ENCODE data around the gene SUGP1. TPM values are rescaled to one million over a fixed set of nuclear protein-coding genes. Genes with fewer than 3 reads are reported as not detected.

SUGP1 gene
- polyA plus RNA-seq, 1 donor (not counting 4 experiments of a cell fraction or from before 2014, with no cell fraction given) = 28.6 TPM

DNA sequence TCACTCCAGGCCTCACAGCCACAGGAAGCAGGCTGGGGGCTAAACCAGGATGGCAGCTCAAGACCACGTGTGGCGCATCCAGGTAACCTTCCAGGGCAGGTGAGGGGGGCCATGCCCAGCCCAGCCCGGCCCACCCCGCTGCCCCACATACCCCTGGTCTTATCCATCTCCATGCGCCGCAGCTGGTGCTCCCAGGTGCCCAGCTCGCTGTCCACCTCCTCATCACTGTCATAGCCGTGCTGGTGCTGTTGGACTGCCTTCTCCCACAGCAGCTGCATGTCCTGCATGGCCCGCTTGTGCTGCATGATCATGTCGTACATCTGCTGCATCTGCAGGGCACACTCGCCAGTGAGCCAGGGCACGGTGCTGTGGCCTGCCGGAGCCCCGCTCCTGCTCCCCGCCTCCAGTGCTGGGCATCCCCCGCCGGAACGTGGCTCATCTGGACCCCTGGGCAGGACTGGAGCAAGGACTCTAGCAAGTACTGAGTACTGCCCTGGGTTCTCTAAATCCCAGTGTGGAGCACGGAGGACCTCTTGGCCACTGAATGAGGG lies 41.2 kb downstream of the SUGP1 start:
- Histone ChIP-seq H2AFZ (ENCODE audit: control insufficient read depth, low read length) (no peak overlapping the region), H3K9ac (ENCODE audit: control insufficient read depth, extremely low read depth, insufficient read depth, low read length) (no peak overlapping the region), H3K9me1 (ENCODE audit: control insufficient read depth, extremely low read depth, insufficient read depth, low read length) (no peaks in the 10 kb centered on the region), H3K9me3 (ENCODE audit: control insufficient read depth, low read depth, low read length) (no peaks in the 10 kb centered on the region), H4K20me1 (ENCODE audit: control insufficient read depth, extremely low read depth, insufficient read depth, low read length) (peaks cover 3% of the 10 kb centered on the region), H3K4me3 (ENCODE audit: control insufficient read depth in 2 of 3, extremely low read depth in 1 of 3, insufficient read depth in 2 of 3, low read depth in 1 of 3, low read length in 3 of 3) (no peak overlapping the region), H3K36me3 (ENCODE audit: control insufficient read depth in 2 of 2, extremely low read depth in 1 of 2, insufficient read depth in 2 of 2, low read length in 2 of 2) (peaks cover 15 to 29% of the 10 kb centered on the region in 2 experiments), H3K4me1 (ENCODE audit: control insufficient read depth, extremely low read depth, insufficient read depth, low read length) (no peaks in the 10 kb centered on the region), H3K4me2 (ENCODE audit: control insufficient read depth, extremely low read depth, insufficient read depth, low read depth, low read length) (no peak overlapping the region), H3K79me2 (ENCODE audit: control insufficient read depth, insufficient read depth, low read length) (no peaks in the 10 kb centered on the region), H3K27me3 (ENCODE audit: control insufficient read depth, extremely low read depth, insufficient read depth, low read length) (no peaks in the 10 kb centered on the region), H3K27ac (ENCODE audit: control insufficient read depth, insufficient read depth, low read length) (no peak overlapping the region)
- dilution Hi-C loops (cut with MboI; ENCODE audit: extremely low pct_ligation_motif_present, low sequenced_read_pairs) = no loop called here
- TF ChIP-seq EZH2 (IDR thresholded peaks at IDR 0.05; ENCODE audit: low read length) = no peak
- TF ChIP-seq, protein P1, sequence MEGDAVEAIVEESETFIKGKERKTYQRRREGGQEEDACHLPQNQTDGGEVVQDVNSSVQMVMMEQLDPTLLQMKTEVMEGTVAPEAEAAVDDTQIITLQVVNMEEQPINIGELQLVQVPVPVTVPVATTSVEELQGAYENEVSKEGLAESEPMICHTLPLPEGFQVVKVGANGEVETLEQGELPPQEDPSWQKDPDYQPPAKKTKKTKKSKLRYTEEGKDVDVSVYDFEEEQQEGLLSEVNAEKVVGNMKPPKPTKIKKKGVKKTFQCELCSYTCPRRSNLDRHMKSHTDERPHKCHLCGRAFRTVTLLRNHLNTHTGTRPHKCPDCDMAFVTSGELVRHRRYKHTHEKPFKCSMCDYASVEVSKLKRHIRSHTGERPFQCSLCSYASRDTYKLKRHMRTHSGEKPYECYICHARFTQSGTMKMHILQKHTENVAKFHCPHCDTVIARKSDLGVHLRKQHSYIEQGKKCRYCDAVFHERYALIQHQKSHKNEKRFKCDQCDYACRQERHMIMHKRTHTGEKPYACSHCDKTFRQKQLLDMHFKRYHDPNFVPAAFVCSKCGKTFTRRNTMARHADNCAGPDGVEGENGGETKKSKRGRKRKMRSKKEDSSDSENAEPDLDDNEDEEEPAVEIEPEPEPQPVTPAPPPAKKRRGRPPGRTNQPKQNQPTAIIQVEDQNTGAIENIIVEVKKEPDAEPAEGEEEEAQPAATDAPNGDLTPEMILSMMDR (optimal IDR thresholded peaks at IDR 0.05 in 1 of 3, IDR thresholded peaks at IDR 0.05 in 1 of 3, conservative IDR thresholded peaks at IDR 0.05 in 1 of 3; ENCODE audit: extremely low read depth in 1 of 3, insufficient read depth in 2 of 3, low read length in 3 of 3) = no peak
- DNase-seq (ENCODE audit: low read depth, low spot score) (no peak), FAIRE-seq (no peak)

DNA sequence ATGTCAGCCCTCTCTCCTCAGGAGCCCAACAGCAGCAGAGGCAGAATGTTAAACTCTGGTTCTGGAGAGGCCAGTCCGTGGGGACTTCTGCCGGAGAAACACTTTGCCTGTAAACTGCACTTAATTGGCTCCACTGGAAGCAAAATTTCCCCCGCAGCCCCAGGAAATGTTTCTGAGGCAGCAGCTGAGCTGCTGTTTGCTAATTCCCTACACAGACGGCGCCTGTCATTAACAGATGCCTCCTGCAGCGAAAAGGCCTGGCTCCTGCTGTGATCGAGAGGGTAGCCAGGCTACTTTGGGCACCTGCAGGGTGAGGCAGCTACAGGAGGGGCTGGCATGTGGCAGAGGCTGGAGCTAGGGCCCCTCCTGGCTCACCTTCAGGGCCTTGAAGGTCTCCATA lies 42.0 kb downstream of the SUGP1 start:
- H3K36me3 ChIP-seq (ENCODE audit: control insufficient read depth in 2 of 2, extremely low read depth in 1 of 2, insufficient read depth in 2 of 2, low read length in 2 of 2) = peaks cover 15 to 29% of the 10 kb centered on the region in 2 experiments
- no peak overlapping the region for H3K27ac ChIP-seq (ENCODE audit: control insufficient read depth, insufficient read depth, low read length)
- H3K9ac ChIP-seq (ENCODE audit: control insufficient read depth, extremely low read depth, insufficient read depth, low read length) = no peak overlapping the region
- H3K27me3 ChIP-seq (ENCODE audit: control insufficient read depth, extremely low read depth, insufficient read depth, low read length) = peaks cover 2% of the 10 kb centered on the region
- FAIRE-seq (no peak), DNase-seq (ENCODE audit: low read depth, low spot score) (no peak)
- peaks cover 3% of the 10 kb centered on the region for H4K20me1 ChIP-seq (ENCODE audit: control insufficient read depth, extremely low read depth, insufficient read depth, low read length)
- H2AFZ ChIP-seq (ENCODE audit: control insufficient read depth, low read length) = no peak overlapping the region
- no peaks in the 10 kb centered on the region for H3K79me2 ChIP-seq (ENCODE audit: control insufficient read depth, insufficient read depth, low read length)
- TF ChIP-seq EZH2 (IDR thresholded peaks at IDR 0.05; ENCODE audit: low read length) = no peak
- TF ChIP-seq, protein P1 (optimal IDR thresholded peaks at IDR 0.05 in 1 of 3, IDR thresholded peaks at IDR 0.05 in 1 of 3, conservative IDR thresholded peaks at IDR 0.05 in 1 of 3; ENCODE audit: extremely low read depth in 1 of 3, insufficient read depth in 2 of 3, low read length in 3 of 3) = no peak
- no peak overlapping the region for H3K4me2 ChIP-seq (ENCODE audit: control insufficient read depth, extremely low read depth, insufficient read depth, low read depth, low read length)
- H3K9me3 ChIP-seq (ENCODE audit: control insufficient read depth, low read depth, low read length) = no peaks in the 10 kb centered on the region
- no peak overlapping the region for H3K4me3 ChIP-seq (ENCODE audit: control insufficient read depth in 2 of 3, extremely low read depth in 1 of 3, insufficient read depth in 2 of 3, low read depth in 1 of 3, low read length in 3 of 3)
- dilution Hi-C loops (cut with MboI; ENCODE audit: extremely low pct_ligation_motif_present, low sequenced_read_pairs) = no loop called here
- H3K9me1 ChIP-seq (ENCODE audit: control insufficient read depth, extremely low read depth, insufficient read depth, low read length) = no peaks in the 10 kb centered on the region
- no peaks in the 10 kb centered on the region for H3K4me1 ChIP-seq (ENCODE audit: control insufficient read depth, extremely low read depth, insufficient read depth, low read length)
